PC-3 (cell line): Measurements from ENCODE around the gene MYEOV. TPM values are rescaled to one million over a fixed set of nuclear protein-coding genes. Genes with fewer than 3 reads are reported as not detected.

Experiments
- ATAC-seq: fragments of 200-7000 bp; cut with Tn5 transposase; 2 replicates; pipeline ENCODE4 v1.9.1; 2020; ENCODE audit warnings: mild to moderate bottlenecking, moderate library complexity
- BruUV-seq: library from RNA; stranded (reverse); fragments of 400-500 nt; replicated peaks from 2 replicates; lab custom pipeline; 2021; lab: Mats Ljungman, UMichigan
- CTCF ChIA-PET: fragments of 300-600 bp; sonication (Branson Sonifier 250); formaldehyde crosslinking; loops from one replicate; lab custom pipeline; 2022; ENCODE audit warnings: antibody characterized with exemption; lab: Charles Lee
- POLR2A ChIA-PET: fragments of 300-600 bp; sonication (Branson Sonifier 250); formaldehyde crosslinking; loops from one replicate; lab custom pipeline; 2022; ENCODE audit warnings: antibody characterized with exemption; ENCODE audit not compliant: unreplicated experiment; lab: Charles Lee
- DNase-seq: peaks from one replicate; pipeline ENCODE4 v3.0.0-alpha.2; 2015
- H2AFZ ChIP-seq: fragments of 300-600 bp; sonication (generic); 2 replicates; pipeline ENCODE4 v1.6.0; 2016; ENCODE audit warnings: antibody characterized with exemption, low read length
- H3F3A ChIP-seq: fragments of 300-600 bp; sonication (generic); one replicate; pipeline ENCODE4 v1.6.0; 2017; ENCODE audit warnings: antibody characterized with exemption, low read length, control low read depth, mild to moderate bottlenecking; ENCODE audit not compliant: unreplicated experiment
- H3K27ac ChIP-seq: fragments of 300-600 bp; sonication (generic); 2 replicates; pipeline ENCODE4 v1.5.1; 2016; ENCODE audit warnings: mild to moderate bottlenecking, low read length
- H3K27me3 ChIP-seq: fragments of 300-600 bp; sonication (generic); 2 replicates; pipeline ENCODE4 v1.6.1; 2016; ENCODE audit warnings: low read length, mixed read lengths
- H3K36me3 ChIP-seq: fragments of 300-600 bp; sonication (generic); 2 replicates; pipeline ENCODE4 v1.6.1; 2016; ENCODE audit warnings: low read depth, mixed run types, low read length, mixed read lengths
- H3K4me1 ChIP-seq: fragments of 300-600 bp; sonication (generic); 2 replicates; pipeline ENCODE4 v1.5.1; 2016; ENCODE audit warnings: low read length; ENCODE audit not compliant: insufficient read depth
- H3K4me2 ChIP-seq: fragments of 300-600 bp; sonication (generic); 2 replicates; pipeline ENCODE4 v1.6.0; 2016; ENCODE audit warnings: low read length
- H3K4me3 ChIP-seq: fragments of 300-600 bp; sonication (generic); 2 replicates; pipeline ENCODE4 v1.5.1; 2016; ENCODE audit warnings: mild to moderate bottlenecking, low read length, mixed read lengths
- H3K79me2 ChIP-seq: fragments of 300-600 bp; sonication (generic); 2 replicates; pipeline ENCODE4 v1.6.1; 2017; ENCODE audit warnings: low read length, mixed read lengths
- H3K9ac ChIP-seq: fragments of 300-600 bp; sonication (generic); 2 replicates; pipeline ENCODE4 v1.6.0; 2016; ENCODE audit warnings: mild to moderate bottlenecking, low read length
- H3K9me2 ChIP-seq: fragments of 300-600 bp; sonication (generic); replicated peaks from 2 replicates; pipeline ENCODE4 v1.6.1; 2016; ENCODE audit warnings: mixed run types, low read length, mixed read lengths
- H3K9me3 ChIP-seq: fragments of 300-600 bp; sonication (generic); 2 replicates; pipeline ENCODE4 v1.6.1; 2016; ENCODE audit warnings: low read length, mixed read lengths
- H4K20me1 ChIP-seq: fragments of 300-600 bp; sonication (generic); 2 replicates; pipeline ENCODE4 v1.6.1; 2016; ENCODE audit warnings: low read length, mixed read lengths
- EZH2 ChIP-seq: fragments of 300-600 bp; sonication (generic); IDR thresholded peaks from one replicate; pipeline ENCODE4 v1.6.1; 2017; ENCODE audit warnings: antibody characterized with exemption, mild to moderate bottlenecking, low read length; ENCODE audit not compliant: unreplicated experiment
- EZH2phosphoT487 ChIP-seq: fragments of 300-600 bp; sonication (generic); IDR thresholded peaks from 2 replicates; pipeline ENCODE4 v1.6.1; 2018; ENCODE audit warnings: mild to moderate bottlenecking, antibody characterized with exemption, low read length, borderline replicate concordance
- intact Hi-C: fragments of 100-400 bp; cut with micrococcal nuclease; formaldehyde crosslinking; loops from 2 replicates; pipeline ENCODE4 v1.9.0; 2023
- total RNA-seq: library from RNA; depleted of rRNA; stranded (reverse); fragments of >200 nt; gene quantifications from 2 replicates; pipeline ENCODE4 v1.2.3, GENCODE V29; 2014
- TF ChIP-seq, protein P1 (sequence below): fragments of 300-600 bp; sonication (generic); conservative IDR thresholded peaks from 2 replicates; pipeline ENCODE4 v1.5.1; 2017; ENCODE audit warnings: antibody characterized with exemption, low read depth, mild to moderate bottlenecking, low read length

The MYEOV gene
- total RNA-seq, 1 experiment from 2014 or later = 59.0 TPM

DNA sequence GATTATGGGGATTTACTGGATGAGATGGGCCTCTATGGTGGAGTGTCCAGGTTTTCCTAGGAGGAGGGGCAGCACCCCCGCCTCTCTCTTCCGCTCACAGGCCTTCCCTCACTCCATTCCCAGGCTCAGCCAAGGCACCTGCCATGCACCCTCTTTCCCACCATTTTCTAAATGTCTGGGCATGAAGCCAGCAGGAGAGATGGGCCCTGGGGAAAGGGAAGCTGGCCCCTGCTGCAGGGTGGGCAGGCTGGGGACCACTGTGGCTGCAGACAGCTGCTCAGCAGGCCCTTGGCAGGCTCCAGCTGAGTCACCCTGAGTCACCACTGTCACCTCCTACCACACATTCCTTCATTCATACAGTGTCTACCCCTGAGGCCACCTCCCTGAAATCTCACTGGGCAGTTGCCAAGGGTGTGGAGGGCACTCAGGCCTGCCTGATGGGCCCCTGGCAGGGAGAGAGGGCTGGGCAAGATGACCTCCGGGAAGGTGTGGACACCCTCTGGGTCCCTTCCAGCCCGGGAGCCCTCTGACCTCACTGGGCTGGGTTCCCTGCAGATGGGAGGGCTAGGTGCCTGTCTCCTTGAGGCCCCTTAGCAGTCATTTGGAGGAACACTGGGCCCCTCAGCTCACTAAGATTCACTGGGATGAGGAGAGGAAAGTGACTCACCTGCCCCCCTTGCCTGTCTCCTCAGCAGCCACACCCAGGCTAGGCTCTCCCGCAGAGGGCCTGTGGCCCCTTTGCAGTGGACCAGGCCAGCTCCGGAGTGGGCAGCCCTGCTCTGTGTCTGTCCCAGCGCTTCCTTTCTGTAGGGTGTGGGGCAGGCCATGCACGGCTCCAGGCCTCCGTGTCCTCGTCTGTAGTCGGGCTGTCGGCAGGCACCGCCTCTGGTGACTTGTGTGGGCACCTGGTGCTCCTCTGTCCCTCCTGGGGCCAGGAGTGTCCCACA lies 7.8 kb downstream of the MYEOV start:
- ATAC-seq (peak; percentile 54), DNase-seq (peak; percentile 100)
- intact Hi-C loops = loop anchor here (1.0 to 5.0 kb wide), 3 partner anchors 36 to 66 kb away; no protein-coding TSS in a partner anchor
- no peak overlapping the region for H2AFZ ChIP-seq
- BruUV-seq = no TSS peak
- peak overlapping the region; percentile 16; the same call in 1 of the 2 replicates for H3K4me3 ChIP-seq
- H3K9ac ChIP-seq = peak overlapping the region; percentile 97
- H3F3A ChIP-seq = peaks cover 15% of the 10 kb centered on the region
- H3K27ac ChIP-seq = peak overlapping the region; percentile 98
- H4K20me1 ChIP-seq = no peaks in the 10 kb centered on the region
- H3K27me3 ChIP-seq = no peaks in the 10 kb centered on the region
- peaks cover 86% of the 10 kb centered on the region for H3K79me2 ChIP-seq
- CTCF ChIA-PET = interaction anchor here (0.6 kb wide), 1 partner anchor 37 kb away, joined by 4 read pairs; no protein-coding TSS in a partner anchor
- POLR2A ChIA-PET = interaction anchor here (0.6 to 0.8 kb wide), 3 partner anchors 35 to 373 kb away, joined by 3 to 5 read pairs (median 4); no protein-coding TSS in a partner anchor
- peaks cover 60% of the 10 kb centered on the region for H3K4me1 ChIP-seq
- no peaks in the 10 kb centered on the region for H3K9me3 ChIP-seq
- TF ChIP-seq, protein P1, sequence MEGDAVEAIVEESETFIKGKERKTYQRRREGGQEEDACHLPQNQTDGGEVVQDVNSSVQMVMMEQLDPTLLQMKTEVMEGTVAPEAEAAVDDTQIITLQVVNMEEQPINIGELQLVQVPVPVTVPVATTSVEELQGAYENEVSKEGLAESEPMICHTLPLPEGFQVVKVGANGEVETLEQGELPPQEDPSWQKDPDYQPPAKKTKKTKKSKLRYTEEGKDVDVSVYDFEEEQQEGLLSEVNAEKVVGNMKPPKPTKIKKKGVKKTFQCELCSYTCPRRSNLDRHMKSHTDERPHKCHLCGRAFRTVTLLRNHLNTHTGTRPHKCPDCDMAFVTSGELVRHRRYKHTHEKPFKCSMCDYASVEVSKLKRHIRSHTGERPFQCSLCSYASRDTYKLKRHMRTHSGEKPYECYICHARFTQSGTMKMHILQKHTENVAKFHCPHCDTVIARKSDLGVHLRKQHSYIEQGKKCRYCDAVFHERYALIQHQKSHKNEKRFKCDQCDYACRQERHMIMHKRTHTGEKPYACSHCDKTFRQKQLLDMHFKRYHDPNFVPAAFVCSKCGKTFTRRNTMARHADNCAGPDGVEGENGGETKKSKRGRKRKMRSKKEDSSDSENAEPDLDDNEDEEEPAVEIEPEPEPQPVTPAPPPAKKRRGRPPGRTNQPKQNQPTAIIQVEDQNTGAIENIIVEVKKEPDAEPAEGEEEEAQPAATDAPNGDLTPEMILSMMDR = no peak
- TF ChIP-seq EZH2phosphoT487 = no peak
- TF ChIP-seq EZH2 = no peak
- H3K4me2 ChIP-seq = peak overlapping the region; percentile 77
- H3K36me3 ChIP-seq = peaks cover 5% of the 10 kb centered on the region
- H3K9me2 ChIP-seq = no peaks in the 10 kb centered on the region

DNA sequence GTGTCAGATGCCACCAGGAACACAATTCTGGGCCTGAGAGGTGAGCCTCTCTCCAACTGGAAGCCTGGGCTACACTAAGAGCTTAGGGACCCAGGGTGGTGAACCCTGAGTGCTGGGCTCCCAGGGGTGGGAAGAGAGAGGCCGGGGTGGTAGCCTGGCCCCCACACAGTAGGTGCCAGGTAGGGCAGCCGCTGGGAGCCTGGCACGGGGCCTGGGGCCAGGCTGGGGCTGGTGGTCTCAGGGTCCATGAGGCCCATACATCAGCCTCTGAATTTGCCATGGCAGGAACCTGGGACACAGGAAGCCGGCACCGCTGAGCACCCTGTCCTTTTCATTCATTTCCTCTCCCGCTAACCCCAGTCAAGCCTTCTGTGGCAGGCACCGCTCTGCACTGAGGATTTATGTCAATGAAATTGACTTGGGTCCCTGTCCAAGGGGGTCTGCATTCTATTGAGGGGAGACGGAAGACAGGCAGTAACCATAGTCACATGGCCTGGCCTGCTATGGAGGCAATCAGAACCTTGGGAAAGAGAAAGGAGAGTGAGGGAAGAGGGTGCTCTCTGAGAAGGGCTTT lies 8.6 kb downstream of the MYEOV start:
- peak overlapping the region; percentile 98 for H3K27ac ChIP-seq
- H4K20me1 ChIP-seq = no peaks in the 10 kb centered on the region
- no peaks in the 10 kb centered on the region for H3K9me3 ChIP-seq
- peak overlapping the region; percentile 97 for H3K9ac ChIP-seq
- H3K79me2 ChIP-seq = peaks cover 91% of the 10 kb centered on the region
- H3K4me2 ChIP-seq = peak overlapping the region; percentile 77
- TF ChIP-seq EZH2phosphoT487 (no peak), EZH2 (no peak)
- TF ChIP-seq, protein P1 = no peak
- H3F3A ChIP-seq = peaks cover 15% of the 10 kb centered on the region
- peaks cover 56% of the 10 kb centered on the region for H3K4me1 ChIP-seq
- no peaks in the 10 kb centered on the region for H3K9me2 ChIP-seq
- no peak overlapping the region for H2AFZ ChIP-seq
- BruUV-seq = TSS peak; percentile 7
- peak overlapping the region; percentile 16; the same call in 1 of the 2 replicates for H3K4me3 ChIP-seq
- ATAC-seq (no peak), DNase-seq (no peak)
- H3K27me3 ChIP-seq = no peaks in the 10 kb centered on the region
- intact Hi-C loops = loop anchor here (2.0 to 5.0 kb wide), 2 partner anchors 48 to 65 kb away; no protein-coding TSS in a partner anchor
- POLR2A ChIA-PET = interaction anchor here (0.6 to 0.7 kb wide), 2 partner anchors 286 to 372 kb away, joined by 4 read pairs; no protein-coding TSS in a partner anchor
- CTCF ChIA-PET = no interaction called here
- H3K36me3 ChIP-seq = peaks cover 5% of the 10 kb centered on the region
